Gastrocnemius medialis (tissue), 4 donors: ENCODE data around the gene RAB15. TPM values are rescaled to one million over a fixed set of nuclear protein-coding genes. Genes with fewer than 3 reads are reported as not detected.

Experiments used
- ATAC-seq, 2 donors: fragments of 150-250 bp; one replicate each; pipeline ENCODE4 v1.9.1; 2016
- DNase-seq, 2 donors: peaks; one replicate each; pipeline ENCODE4 v3.0.0-alpha.2; 2019
- H3K27ac ChIP-seq, 4 donors: fragments of 200-600 bp; sonication (generic); 1 replicate in 1 of 4; 2 replicates in 3 of 4; pipeline ENCODE4 v1.5.1; 2016 to 2018; ENCODE audit warnings: mild to moderate bottlenecking in 2 of 4, moderate library complexity in 1 of 4
- H3K27me3 ChIP-seq, 3 donors: fragments of 200-600 bp; sonication (generic) in 2 of 3; 1 replicate in 1 of 3; 2 replicates in 2 of 3; pipeline versions ENCODE4 v1.5.1 to v1.6.0; 2016 to 2019; ENCODE audit warnings: mild to moderate bottlenecking in 1 of 3, moderate library complexity in 1 of 3
- H3K36me3 ChIP-seq, 2 donors: fragments of 200-600 bp; sonication (generic) in 1 of 2; one replicate each; pipeline ENCODE4 v1.5.1; 2017 to 2018
- H3K4me1 ChIP-seq, 2 donors: fragments of 200-600 bp; sonication (generic) in 1 of 2; one replicate each; pipeline ENCODE4 v1.5.1; 2016 to 2017; ENCODE audit warnings: mild to moderate bottlenecking in 2 of 2
- H3K4me3 ChIP-seq, 4 donors: fragments of 200-600 bp; sonication (generic) in 3 of 4; 1 replicate in 1 of 4; 2 replicates in 3 of 4; pipeline ENCODE4 v1.5.1; 2016 to 2019; ENCODE audit warnings: mild to moderate bottlenecking in 2 of 4
- H3K9me3 ChIP-seq, 3 donors: fragments of 200-600 bp; sonication (generic) in 2 of 3; 1 replicate in 1 of 3; 2 replicates in 2 of 3; pipeline ENCODE4 v1.5.1; 2016 to 2019
- CTCF ChIP-seq, 5 experiments: fragments of 450-650 bp in 3 of 5; fragments of 200-600 bp in 2 of 5; sonication (generic) in 2 of 5; IDR thresholded peaks in 4 of 5; conservative IDR thresholded peaks in 1 of 5; 1 replicate in 4 of 5; 2 replicates in 1 of 5; pipeline ENCODE4 v1.5.1; 2016 to 2019; ENCODE audit warnings: antibody characterized with exemption in 5 of 5, mild to moderate bottlenecking in 3 of 5, moderate library complexity in 3 of 5
- POLR2A ChIP-seq, 2 donors: fragments of 450-650 bp; IDR thresholded peaks; one replicate each; pipeline ENCODE4 v1.6.1; 2017; ENCODE audit warnings: antibody characterized with exemption in 2 of 2, mild to moderate bottlenecking in 2 of 2, moderate library complexity in 2 of 2
- in situ Hi-C, 4 donors: fragments of 200-750 bp; cut with MboI; loops; one replicate each; pipeline versions ENCODE4 v1.15.0 to v1.8.0; 2017; ENCODE audit warnings: low sequenced_read_pairs in 4 of 4
- intact Hi-C: fragments of 100-400 bp; cut with DNase I; formaldehyde crosslinking; loops from one replicate; pipeline ENCODE4 v1.15.1; 2023; ENCODE audit warnings: low total_unique reads
- total RNA-seq, 4 donors: library from RNA; depleted of rRNA; stranded (reverse); fragments of >200 nt; gene quantifications; one replicate each; pipeline versions ENCODE4 v1.1.0 to v1.2.3, GENCODE V29; 2016

RAB15 gene
- total RNA-seq, 4 donors from 2014 or later, result 0.51 to 7.3 (median 2.0) TPM

- no peak overlapping the region for H3K4me3 ChIP-seq
- no peaks in the 10 kb centered on the region for H3K9me3 ChIP-seq
- in situ Hi-C loops, result no loop called here
- H3K27ac ChIP-seq, result no peak overlapping the region
- ATAC-seq, result no peak
- no peaks in the 10 kb centered on the region for H3K27me3 ChIP-seq
- TF ChIP-seq CTCF (IDR thresholded peaks at IDR 0.05 in 4 of 5, conservative IDR thresholded peaks at IDR 0.05 in 1 of 5) (no peak), POLR2A (IDR thresholded peaks at IDR 0.05) (no peak)
- peaks cover 8 to 12% of the 10 kb centered on the region in 2 donors for H3K4me1 ChIP-seq
- no peaks in the 10 kb centered on the region for H3K36me3 ChIP-seq
- intact Hi-C loops, result no loop called here
- DNase-seq, result no peak
Measured at GRCh38 chr14:64965356-64966000, 6.7 kb downstream of the RAB15 start.

- in situ Hi-C loops, result no loop called here
- no peaks in the 10 kb centered on the region for H3K9me3 ChIP-seq
- no peaks in the 10 kb centered on the region for H3K27me3 ChIP-seq
- no peak for ATAC-seq
- no peak for DNase-seq
- TF ChIP-seq POLR2A (IDR thresholded peaks at IDR 0.05) (no peak), CTCF (IDR thresholded peaks at IDR 0.05 in 4 of 5, conservative IDR thresholded peaks at IDR 0.05 in 1 of 5) (no peak)
- H3K4me3 ChIP-seq, result no peak overlapping the region
- no peak overlapping the region for H3K27ac ChIP-seq
- no peaks in the 10 kb centered on the region for H3K36me3 ChIP-seq
- intact Hi-C loops, result no loop called here
- peaks cover 8 to 16% of the 10 kb centered on the region in 2 donors for H3K4me1 ChIP-seq
Measured at GRCh38 chr14:64963611-64964010, 8.5 kb downstream of the RAB15 start.

GRCh38 chr14:64960762-64961276 is 11.3 kb downstream of the RAB15 start:
- intact Hi-C loops (no loop called here), in situ Hi-C loops (no loop called here)
- ATAC-seq (peak; percentile 54 to 60), DNase-seq (peak in 1 of 2 donors; percentile 40)
- Histone ChIP-seq H3K4me3 (no peak overlapping the region), H3K27ac (peak overlapping the region in 1 of 4 donors; percentile 39), H3K9me3 (no peaks in the 10 kb centered on the region), H3K4me1 (peaks cover 8 to 17% of the 10 kb centered on the region in 2 donors), H3K36me3 (no peaks in the 10 kb centered on the region), H3K27me3 (no peaks in the 10 kb centered on the region)
- no peak for TF ChIP-seq CTCF (IDR thresholded peaks at IDR 0.05 in 4 of 5, conservative IDR thresholded peaks at IDR 0.05 in 1 of 5)
- no peak for TF ChIP-seq POLR2A (IDR thresholded peaks at IDR 0.05)

- Histone ChIP-seq H3K4me1 (peaks cover 12 to 14% of the 10 kb centered on the region in 2 donors), H3K36me3 (no peaks in the 10 kb centered on the region), H3K4me3 (no peak overlapping the region), H3K27me3 (no peaks in the 10 kb centered on the region), H3K9me3 (no peaks in the 10 kb centered on the region), H3K27ac (peak overlapping the region in 1 of 4 donors; percentile 2)
- TF ChIP-seq CTCF (IDR thresholded peaks at IDR 0.05 in 4 of 5, conservative IDR thresholded peaks at IDR 0.05 in 1 of 5) (no peak), POLR2A (IDR thresholded peaks at IDR 0.05) (no peak)
- intact Hi-C loops (no loop called here), in situ Hi-C loops (no loop called here)
- ATAC-seq (peak in 1 of 2 donors; percentile 18), DNase-seq (no peak)
Measured at GRCh38 chr14:64958743-64959142, 13.4 kb downstream of the RAB15 start.
